HG02588 (cell line): ENCODE results near the gene CD58.

Experiments
- ATAC-seq: cut with Tn5 transposase; IDR thresholded peaks from one replicate; pipeline ENCODE4 v1.9.1; 2021; ENCODE audit warnings: mild to moderate bottlenecking, moderate library complexity; ENCODE audit not compliant: unreplicated experiment

CD58 gene

GRCh38 chr1:116544588-116545358, 26.1 kb downstream of the CD58 start:
- ATAC-seq, result peak; percentile 42

- no peak for ATAC-seq
Observed at GRCh38 chr1:116540088-116540487, 30.7 kb downstream of the CD58 start.

DNA sequence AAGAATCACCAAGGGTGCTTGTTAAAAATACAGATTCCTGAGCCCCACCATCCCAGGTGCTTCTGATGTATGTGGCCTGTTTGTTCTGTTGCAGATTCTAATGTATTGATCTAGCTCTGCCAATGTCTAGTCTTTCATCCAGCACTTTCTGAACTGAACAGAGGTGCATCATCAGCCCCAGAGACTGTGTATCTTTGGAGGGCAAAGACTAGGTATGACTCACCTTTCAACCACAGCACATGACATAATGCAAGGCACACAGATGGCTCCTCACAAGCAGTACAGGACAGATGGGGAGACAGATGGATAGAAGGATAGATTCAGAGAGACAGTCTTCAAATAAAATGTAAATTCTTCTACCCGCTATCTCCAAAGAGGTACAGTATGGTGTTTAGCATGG, 32.3 kb downstream of the CD58 start:
- peak; percentile 82 for ATAC-seq

- ATAC-seq, result no peak
Observed at GRCh38 chr1:116537898-116538297, 32.9 kb downstream of the CD58 start.

DNA sequence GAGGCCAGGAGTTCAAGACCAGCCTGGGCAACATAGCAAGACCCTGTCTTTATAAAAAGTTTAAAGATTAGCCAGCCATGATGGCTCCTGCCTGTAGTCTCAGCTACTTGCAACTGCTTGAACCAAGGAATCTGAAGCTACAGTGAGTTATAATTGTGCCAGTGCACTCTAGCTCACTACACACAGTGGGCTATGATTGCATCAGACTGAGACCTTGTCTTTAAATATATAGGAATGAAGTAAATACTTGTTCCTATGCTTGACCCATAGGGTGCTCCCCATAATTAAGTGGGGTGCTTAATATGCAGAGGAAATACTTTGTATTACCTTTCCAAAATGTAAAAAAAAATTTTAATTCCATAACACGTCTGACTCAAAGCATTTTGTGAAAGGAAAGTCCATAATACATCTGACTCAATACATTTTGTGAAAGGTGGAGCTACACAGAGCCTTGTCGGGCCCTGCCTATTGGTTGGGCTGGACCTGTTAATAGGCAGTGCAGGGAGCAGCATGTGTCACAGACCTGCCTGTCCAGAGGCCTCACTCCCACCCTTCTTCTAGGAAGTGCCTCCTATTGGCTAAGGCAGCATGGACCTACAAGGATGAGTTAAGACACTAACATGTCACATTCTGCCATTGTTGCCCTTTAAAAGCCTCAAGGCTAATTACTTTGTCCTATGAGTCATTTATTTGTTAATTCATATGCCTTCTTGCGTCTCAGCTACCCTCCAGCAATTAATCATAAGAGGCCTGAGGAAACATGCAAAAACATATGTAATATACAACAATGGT, 33.6 kb downstream of the CD58 start:
- no peak for ATAC-seq

DNA sequence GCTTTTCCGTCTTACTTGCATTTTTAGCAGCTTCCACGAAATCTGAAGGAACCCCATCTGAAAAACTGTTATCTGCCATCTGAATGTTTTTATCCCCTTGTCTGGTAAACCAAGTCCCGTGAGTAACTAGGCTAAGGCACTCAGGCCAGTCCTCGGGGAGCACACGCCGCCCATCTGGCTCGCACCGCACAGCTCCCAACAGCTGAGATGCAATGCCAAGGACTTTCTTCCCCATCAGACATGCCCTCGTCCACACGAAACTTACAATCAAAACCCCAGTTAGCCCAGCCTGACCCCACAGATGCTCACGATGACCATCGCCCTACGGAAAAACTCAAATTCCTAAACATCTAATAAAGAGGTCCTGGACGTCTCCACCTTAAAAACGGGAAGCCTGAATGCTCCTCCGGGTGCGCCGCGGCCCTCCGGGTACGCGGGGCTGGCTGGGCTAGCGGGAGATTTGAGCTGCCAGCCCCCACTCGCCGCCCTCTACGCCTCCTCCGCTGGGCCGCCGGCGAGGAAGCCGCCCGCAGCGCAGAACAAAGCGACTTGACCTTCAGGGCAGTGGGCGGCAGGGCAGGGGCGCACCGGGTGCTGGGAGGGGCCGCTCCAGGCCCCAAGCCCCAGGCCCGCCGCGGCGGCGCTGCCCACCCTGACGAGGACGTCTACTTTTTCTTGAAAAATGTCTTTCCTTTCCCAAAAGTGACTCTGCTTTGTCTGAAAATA, 36.6 kb downstream of the CD58 start:
- no peak for ATAC-seq

GRCh38 chr1:116533429-116533820, 37.4 kb downstream of the CD58 start:
- no peak for ATAC-seq

GRCh38 chr1:116532671-116533428, 38.0 kb downstream of the CD58 start:
- ATAC-seq, result no peak

- ATAC-seq, result no peak
Observed at GRCh38 chr1:116531917-116532316, 38.9 kb downstream of the CD58 start.

DNA sequence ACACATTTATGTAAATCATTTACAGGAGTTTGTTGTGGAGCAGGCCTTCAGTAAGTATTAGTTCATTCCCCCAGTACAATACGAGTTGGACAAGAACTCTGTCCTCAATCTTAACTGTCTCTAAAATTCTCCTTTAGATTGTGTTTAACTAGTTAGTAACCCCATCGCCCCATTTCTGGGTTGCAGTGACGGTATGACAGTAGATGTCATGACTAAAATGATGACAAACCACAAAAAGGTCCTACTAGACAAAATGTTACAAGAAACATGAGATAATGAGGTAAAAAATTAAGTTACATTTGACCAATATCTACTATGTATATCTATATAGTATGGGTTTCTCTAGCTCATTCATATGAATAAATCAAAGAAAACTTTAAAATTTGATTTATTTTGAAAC, 41.1 kb downstream of the CD58 start:
- ATAC-seq, result no peak

DNA sequence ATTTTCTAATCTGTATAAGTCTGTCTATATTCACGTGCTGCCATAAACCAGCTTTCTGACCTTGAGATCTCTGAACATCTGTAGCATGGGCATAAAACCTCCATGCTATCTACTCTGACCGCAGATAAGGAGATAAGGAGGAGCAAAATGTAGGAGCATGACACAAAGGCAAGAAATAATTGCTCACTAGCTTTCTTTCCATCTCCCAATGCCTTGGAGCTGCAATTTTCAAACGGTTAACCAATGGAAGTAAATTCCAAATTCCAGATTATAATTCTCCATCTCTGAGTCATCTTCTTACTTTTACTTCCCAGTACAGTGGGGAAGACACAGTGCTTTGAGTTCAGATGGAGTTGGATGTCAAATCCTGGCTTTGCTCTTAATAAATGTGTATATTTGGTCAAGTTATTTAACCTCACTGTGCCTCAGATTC, 41.6 kb downstream of the CD58 start:
- no peak for ATAC-seq

DNA sequence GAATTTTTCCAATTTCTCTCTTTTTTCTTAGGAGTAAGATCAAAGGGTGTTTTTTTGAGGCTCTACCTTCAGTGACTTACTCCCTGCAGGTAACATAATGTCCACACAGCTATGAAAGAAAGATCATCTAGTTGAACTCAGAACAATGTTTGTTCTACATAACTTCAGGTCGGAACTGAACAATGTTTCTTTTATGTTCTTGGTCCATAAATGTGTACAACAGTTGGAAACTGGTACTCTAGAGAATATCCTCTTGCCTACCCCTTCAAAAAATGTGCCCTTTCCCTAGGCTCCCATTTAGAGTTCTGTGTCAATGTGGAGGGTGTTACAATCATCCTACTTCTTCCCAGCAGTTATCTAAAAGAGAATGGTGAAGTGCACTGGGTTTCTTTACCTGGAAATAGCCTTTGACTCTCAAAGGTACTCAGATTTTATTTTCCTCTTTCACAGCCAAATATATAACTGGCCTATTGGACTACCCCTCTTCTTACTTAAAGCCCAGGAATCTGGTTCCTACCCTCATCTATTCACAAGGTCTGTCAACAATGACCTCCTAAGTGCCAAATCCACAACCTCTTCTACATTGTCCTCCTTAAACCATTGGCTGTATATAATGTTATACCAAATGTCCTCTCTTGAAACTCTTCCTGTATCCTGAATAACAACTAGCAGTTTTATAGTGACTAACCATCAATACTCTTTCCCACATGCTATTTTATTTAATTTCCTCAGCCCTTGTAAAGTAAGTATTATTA, 42.3 kb downstream of the CD58 start:
- no peak for ATAC-seq

DNA sequence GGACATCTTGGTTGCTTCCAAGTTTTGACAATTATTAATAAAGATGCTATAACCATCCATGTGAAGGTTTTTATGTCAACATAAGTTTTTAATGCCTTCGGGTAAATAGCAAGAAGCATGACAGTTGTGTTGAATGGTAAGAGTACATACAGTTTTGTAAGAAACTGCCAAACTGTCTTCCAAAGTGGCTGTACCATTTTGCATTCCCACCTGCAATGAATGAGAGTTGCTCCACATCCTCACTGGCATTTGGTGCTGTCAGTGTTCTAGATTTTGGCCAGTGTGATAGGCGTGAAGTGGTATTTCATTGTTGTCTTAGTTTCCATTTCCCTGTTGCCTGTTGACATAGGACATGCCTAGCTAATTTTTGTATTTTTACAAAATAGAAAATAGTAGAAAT, 45.4 kb downstream of the CD58 start:
- ATAC-seq, result no peak

DNA sequence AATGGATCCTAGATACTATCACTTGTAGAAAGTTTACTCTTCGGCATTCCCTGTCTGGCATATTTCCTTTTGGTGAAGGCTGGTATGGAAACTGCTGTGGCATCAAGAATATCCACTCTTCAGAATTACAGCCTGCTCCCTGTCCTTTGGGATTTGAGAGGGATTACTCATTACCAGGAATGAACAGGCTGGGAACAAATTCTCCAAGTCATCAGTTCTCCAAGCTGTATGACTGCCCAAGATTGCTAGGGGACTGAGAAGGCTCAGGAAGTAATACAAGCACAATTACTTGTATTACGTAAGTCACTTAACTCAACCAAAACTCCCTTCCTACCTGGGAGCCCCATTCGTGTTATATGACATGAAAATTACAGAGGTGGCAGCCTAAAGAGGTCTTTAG, 49.6 kb downstream of the CD58 start:
- ATAC-seq, result no peak

- no peak for ATAC-seq
Observed at GRCh38 chr1:116518400-116518799, 52.4 kb downstream of the CD58 start.

- no peak for ATAC-seq
Observed at GRCh38 chr1:116516631-116517030, 54.2 kb downstream of the CD58 start.

DNA sequence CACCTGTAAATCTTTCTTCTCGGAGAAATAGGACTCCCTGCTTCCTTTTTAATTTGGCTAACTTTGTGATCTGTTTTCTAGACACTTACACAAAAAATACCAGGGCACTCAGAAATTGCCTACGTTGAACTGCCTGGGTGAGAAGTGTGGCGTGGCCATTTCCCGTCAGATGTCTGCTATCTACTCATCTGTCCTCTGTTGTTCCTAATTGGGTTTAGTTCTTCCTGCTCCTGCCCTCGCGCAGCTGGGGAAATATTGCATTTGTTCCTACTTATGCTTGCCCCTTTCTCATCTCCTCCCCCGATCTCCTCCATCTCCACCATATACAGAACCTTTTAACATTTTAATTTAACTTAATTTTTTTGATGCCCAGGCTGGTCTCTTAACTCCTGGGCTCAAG, 55.1 kb downstream of the CD58 start:
- no peak for ATAC-seq

DNA sequence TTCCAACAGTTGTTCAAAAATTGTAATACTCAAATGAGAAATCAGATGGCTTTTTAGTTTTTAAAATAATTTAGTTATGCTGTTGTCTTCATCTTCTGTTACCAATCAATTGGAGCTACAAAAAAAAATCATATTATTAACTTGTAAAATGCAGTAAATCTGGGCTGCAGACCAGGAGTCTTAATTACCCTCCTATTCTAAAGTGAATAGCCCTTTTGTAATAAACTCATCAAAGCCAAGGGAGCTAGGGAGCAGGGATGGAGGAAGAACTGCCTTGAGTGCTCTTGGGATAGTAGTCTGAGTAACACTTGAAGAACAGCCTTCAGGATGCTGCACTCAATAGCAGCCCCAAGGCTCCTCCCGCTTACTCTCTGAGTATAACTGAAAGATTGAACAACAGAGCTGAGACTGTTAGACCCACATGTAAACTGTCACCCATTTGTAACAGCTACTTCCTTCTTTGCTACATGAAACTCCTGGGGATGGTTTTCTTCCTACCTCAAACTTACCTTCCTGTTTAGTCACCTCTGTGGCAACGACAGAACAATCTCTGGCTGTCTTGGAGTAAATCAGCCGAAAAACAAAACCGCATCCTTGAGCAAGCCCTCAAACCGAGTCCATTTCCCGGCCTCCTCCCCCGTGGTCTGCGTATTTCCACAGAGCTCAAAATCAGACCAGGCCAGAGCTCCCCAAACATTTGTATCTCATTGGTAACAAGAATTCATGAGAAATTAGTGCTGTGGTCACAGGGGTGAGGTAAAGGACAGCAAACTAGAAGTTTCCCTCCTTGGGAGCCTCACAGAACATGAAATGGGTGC, 55.9 kb downstream of the CD58 start:
- peak; percentile 79 for ATAC-seq

GRCh38 chr1:116513956-116514355, 56.9 kb downstream of the CD58 start:
- no peak for ATAC-seq
